HG03457 (cell line): Measurements from ENCODE around the gene TNFRSF14.

ENCODE experiments used
- ATAC-seq: cut with Tn5 transposase; IDR thresholded peaks from one replicate; pipeline ENCODE4 v1.9.1; 2021; ENCODE audit warnings: moderate number of reproducible peaks; ENCODE audit not compliant: unreplicated experiment

Gene TNFRSF14

GRCh38 chr1:2586154-2587070 lies 30.2 kb downstream of the TNFRSF14 start, which contains the start of gene PRXL2B:
TSS of gene PRXL2B (plus strand) at chr1:2586777. CDS start at chr1:2586886, 109 bp downstream.
- peak; percentile 37 for ATAC-seq

GRCh38 chr1:2587071-2587859 lies 31.1 kb downstream of the TNFRSF14 start:
- no peak for ATAC-seq

DNA sequence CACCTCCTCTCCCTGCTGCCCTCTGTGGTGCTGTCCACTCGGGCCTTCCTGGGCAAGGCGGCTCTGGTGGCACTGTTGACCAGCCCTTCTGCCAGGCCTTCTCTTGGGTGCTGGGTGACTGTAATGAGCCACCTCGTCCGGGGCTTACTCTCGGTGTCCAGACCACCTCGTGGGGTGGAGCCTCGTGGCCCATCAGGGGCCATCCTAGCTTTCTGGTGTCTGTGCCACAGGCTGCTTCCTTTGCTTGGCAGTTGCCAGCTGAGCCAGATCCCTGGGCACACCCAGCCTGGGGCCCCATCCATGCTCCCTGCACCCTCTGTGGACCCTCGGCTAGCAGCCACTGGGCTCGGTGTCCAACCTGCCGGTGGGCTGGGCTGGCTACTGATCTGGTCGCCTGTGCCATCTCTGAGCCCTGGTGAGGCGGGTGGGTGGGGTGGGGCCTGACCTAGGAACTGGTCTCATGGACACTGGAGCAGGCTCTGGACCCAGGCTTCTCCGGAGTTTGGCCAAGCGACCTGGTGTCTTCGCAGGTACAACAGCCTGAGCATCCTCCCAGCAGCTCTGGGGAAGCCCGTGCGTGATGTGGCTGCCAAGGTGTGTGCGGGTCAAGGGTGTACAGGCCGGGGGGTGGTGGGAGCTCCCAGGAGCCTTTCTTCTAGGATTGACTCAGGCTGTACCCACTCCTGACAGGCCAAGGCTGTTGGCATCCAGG lies 31.8 kb downstream of the TNFRSF14 start:
- ATAC-seq, result no peak

DNA sequence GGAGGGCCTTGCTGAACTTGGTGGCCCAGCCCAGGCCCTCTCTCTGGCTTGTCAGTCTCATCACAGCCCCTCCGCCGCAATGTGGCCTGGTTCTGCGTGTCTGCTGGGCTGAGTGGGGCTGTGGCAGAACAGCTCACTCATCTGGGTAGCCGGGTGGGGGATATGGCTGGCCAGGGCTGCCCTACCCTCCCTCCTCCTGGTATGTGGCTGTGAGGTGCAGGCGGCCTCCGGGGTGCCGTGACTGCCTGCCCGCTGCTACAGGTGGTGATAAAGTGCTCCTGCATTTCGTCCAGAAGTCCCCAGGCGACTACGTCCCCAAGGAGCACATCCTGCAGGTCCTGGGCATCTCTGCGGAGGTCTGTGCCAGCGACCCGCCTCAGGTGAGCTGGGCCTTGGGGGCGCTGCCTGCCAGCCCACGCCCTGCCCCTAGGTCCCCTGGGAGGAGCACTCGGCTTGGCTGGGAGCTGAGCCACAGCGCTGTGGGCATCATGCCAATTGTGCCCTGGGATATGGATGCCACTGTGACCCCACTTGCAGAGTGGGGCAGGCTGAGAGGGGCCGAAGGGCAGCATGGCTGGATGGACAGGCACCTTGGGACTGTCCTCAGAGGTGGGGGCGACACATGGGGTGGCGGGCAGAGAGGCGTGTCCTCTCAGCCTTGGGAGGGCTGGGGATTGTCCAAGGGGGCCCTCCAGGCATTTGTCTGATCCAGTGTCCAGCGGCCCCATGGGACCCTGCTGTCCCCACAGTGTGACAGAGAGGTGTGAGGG lies 32.7 kb downstream of the TNFRSF14 start:
- ATAC-seq, result no peak

GRCh38 chr1:2589431-2590232 lies 33.5 kb downstream of the TNFRSF14 start:
- ATAC-seq, result no peak

DNA sequence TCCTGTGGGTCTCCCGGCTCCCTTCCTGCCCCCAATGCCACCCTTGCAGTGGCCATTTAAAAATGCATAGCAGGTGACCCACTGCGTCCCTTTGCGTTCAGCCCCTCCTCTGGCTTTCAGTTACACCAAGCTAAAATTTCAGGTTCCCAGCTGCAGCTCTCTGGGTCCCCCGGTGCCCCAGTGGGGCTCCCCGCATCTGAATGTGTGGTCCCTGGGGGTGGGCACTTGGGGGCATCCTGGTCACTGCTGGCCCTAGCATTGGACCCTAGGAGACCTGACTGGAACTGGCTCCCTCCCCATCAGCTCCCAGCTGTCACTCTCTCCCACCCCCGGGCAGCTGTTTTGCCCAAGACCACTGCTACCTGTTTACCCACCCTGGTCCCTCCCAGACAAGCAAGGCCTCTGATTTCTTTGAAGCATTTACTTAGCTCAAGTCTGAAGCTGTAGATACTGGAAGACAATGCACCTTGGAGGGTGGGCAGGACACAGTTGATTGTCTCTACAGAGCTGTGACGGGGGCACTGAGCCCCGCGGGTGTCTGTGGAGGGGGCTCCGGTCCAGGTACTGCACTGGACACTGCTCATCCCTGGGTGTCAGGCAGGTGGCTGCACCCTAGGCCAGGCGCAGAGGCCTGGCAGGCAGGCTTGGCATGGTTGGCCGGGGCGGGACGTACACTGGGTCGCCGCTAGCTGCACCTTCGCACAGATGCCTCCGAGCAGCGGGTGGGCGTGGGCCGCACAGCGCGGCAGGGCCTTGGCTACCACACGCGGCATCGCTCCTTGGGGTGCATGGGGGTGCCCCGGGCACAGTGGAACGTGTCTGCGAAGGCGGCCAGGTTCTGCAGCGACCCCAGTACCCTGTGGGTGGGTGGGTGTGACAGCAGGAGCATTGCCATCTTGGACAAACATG lies 34.3 kb downstream of the TNFRSF14 start:
- ATAC-seq, result no peak

DNA sequence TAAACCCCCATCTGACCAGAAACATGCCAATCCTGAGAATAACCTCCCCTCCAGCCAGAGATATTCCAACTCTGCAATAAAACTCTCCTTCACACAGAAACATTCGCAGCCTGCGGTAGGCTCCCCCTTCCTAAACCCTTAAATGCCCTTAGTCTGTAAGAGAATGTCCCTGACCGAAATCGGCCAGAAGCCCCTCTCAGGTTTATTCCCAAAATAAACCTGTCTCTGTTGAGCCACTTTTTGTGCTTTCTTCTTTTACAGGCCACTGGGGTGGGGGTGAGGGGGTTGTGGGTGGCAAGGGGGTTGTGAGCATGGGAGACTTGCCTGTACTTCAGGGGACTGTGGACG lies 35.0 kb downstream of the TNFRSF14 start:
- no peak for ATAC-seq

DNA sequence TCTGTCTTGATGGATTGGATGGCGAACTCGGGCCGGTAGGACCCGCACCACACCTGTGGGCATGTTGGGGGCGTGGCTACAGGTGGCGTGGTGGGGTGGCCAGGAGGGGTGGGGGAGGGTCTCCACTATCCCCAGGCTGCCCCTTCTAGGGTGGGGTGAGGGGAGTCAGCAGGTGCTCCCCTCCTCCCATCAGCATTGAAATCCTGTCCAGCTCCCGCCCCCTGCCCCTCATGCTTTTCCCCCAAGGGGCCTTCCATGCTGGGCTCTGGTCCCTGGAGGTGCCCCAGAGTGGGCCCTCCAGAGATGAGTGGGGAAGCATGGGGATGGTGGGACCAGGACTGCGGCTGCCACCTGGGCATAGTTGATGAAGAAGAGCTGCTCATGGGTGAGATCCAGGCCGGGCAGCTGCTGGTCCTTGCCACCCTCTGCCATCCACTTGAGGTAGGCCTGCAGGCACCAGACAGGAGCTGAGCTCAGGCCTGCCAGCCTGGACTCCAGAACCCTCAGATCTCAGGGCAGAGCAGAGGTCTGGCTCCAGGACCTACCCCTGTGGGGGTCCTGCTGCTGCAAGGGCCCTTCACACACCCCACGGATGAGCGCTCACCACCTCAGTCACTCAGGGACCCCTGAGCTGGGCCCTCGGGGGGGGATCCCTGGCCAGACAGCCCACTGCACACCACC lies 35.5 kb downstream of the TNFRSF14 start:
- no peak for ATAC-seq

- no peak for ATAC-seq
Observed at GRCh38 chr1:2592672-2593071, 36.5 kb downstream of the TNFRSF14 start.

DNA sequence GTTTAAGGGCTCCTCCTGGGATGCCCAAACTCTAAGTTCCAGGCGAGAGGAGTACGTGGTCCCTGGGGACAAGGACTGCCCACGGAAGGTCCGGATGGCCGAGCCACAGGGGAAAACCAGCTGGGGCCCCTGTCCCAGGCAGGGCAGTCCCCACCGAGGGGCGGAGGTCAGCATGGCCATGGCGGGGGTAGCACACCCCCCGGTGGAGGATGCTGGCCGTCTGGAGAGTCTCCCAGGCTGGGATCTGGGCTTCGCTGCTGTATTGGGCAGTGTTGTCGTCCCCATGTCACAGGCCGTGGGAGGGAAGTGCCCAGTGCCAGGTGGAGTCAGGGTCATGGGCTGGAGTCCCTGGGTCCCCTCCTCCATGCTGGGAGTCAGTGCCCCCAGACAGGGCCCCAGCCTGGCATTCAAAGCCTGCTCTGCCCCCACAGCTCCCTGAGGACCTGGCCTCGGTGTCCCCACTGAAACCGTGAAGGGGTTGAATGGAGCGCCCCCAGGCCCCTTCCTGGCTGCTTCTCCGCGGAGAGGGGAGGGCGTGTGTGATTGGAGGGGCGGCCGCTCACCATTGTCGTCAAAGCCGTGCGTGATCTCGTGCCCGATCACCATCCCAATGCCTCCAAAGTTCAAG lies 37.2 kb downstream of the TNFRSF14 start:
- no peak for ATAC-seq

- ATAC-seq, result no peak
Observed at GRCh38 chr1:2594001-2594640, 38.0 kb downstream of the TNFRSF14 start.

- no peak for ATAC-seq
Observed at GRCh38 chr1:2594641-2595131, 38.5 kb downstream of the TNFRSF14 start.

DNA sequence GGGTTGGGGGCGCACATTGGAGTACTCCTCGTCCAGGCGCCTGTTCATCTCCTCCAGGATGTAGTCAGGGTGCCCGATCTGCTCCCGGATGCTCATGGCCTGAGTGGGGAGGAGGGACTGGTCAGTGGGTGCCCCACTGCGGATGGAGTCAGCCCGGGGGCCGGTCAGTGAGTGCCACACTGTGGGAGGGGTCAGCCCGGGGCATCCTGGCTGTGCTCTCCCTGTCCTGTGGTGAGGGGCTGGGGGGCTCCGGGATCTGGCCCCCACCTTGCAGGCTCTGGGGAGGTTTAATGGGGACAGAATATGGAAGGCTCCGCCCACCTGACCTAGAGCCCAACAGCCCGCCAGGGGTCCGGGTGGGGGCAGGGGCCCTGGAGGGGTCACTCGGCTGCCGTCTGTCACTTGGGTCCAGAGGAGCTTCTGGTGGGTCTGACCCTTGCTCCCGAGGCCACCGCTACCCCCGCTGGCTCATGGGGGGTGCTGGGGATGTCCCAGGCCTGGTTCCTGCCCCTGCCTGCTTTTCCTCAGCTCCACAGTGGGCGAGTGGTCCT lies 39.2 kb downstream of the TNFRSF14 start:
- ATAC-seq, result no peak

- no peak for ATAC-seq
Observed at GRCh38 chr1:2595812-2596529, 39.8 kb downstream of the TNFRSF14 start.

GRCh38 chr1:2596530-2597333 lies 40.6 kb downstream of the TNFRSF14 start:
- no peak for ATAC-seq
